ENCODE results near the gene MXRA8.
A peak's percentile ranks its signal among the peaks of the same experiment; 100 is the strongest.
"Not testable (repeated sequence)": the region's sequence is repeated elsewhere in the genome, so short reads cannot be mapped to it uniquely, and the experiment has no call there.

Gene MXRA8

DNA sequence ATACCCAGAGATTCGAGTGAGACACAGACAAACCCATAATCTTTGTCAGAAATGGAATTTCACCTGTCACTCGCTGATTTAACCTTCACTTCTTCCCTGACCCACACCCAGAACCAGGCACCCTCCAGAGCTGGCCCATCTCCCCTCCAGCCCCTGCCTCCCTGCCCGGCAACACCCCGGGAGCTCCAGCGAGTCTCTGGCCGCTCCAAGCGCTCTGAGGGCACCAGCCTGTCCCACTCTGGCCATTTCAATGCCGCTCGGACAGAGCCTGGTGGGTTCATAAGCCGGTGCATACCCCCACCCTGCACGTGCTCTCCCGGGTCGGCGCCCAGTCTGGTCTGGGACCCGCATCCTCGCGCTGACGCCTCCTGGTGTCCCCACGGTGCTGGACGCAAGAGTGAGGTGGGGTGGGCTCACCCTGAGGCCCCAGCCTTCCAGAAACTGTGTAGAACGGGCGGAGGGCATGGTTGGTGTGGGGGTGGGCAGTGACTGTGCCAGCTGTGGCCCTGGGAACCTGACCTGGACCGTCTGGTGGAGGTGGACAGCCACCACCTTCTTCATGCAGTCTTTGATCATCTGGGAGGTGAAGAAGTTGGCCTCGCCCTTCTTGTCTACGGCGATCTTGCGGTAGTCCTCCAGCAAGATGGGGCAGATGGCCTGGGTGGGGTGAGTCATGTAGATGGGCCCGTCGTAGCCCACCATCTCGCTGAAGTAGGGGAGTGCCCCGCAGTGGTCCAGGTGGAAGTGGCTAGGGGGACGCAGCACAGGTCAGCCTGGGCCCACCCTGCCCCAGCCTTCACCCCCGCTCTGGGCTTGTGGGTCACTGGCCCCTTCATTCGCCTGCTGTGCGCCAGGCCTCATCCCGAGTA, 39.3 kb downstream of the MXRA8 start:
- no peak for DNase-seq

GRCh38 chr1:1318131-1318652, 40.2 kb downstream of the MXRA8 start:
- DNase-seq: peak; percentile 82

DNA sequence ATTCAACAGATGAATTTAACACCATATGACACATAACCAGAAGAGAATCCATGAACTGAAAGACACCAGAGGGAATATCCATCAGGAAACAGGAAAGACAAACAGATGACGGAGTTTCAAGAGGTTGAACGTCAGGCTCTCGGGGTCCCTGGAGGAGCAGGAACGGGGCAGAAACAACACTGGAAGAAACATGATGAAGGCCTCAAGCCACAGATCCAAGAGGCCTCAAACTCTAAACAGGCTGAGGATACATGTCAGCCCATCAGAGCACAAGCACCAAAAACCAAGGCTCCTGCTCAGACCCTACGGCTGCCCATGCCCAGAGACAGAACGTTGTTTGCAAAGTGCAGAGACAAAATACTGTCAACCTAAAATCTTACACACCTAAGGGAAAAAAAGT, 40.9 kb downstream of the MXRA8 start:
- no peak for DNase-seq

DNA sequence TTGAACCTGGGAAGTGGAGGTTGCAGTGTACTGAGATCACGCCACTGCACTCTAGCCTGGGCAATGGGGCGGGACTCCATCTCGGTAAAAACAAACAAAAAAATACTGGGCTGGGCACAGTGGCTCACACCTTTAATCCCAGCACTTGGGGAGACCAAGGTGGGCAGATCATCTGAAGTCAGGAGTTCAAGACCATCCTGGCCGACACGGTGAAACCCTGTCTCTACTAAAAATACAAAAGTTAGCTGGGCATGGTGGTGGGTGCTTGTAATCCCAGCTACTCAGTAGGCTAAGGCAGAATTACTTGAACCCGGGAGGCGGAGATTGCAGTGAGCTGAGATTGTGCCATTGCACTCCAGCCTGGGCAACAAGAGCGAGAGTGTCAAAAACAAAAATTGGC, 42.2 kb downstream of the MXRA8 start:
- DNase-seq: not testable (repeated sequence)

DNA sequence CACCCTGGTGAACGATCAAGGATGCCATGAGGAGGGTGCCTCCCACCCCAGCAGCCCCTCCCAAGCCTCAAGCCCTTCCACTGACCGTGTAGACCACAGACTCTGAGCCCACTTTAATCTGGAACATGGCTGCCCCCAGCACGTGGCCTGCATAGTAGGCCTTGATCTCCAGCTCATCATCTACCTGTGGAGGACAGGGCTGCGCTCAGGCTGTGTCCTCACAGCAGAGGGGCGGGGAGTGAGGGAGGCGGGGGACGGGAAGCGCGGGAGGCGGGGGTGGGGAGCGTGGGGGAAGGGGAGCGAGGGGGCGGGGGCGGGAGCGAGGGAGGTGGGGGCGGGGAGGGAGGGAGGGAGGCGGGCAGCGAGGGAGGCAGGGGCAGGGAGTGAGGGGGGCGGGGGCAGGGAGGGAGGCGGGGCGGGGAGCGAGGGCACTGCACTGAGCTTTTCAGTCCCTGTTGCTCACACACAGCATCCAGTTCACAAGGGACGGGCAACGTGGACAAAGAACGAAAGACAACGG, 42.9 kb downstream of the MXRA8 start:
- DNase-seq: no peak

DNA sequence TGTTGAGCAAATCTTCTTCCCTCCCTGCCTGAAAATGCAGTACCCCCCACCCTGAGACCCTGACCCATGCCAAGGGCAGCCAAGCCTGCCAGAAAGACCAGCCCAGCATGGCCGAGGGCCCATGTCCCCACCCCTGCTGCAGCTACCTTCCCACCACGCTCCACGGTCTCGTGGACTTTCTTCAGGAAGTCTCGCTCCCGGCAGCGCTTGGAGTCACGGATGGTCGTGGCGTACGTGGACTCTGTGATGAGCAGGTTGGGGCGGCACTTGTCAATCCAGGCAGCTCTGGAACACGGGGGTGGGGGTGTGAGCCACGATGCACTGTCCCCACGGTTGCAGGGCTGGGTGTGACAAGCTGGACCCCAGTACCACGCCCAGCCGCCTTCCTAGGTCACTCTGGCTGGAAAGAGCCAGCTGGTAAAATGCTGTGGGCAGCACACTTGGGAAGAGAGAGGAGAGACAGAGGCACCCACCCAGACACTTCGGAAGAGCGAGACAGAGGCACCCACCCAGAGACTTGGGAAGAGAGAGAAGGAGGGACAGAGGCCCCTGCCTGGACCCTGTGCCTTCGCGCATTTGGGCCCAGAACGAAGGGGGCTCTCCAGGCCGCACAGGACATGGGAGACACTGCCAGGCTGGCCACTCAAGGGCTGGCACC, 43.5 kb downstream of the MXRA8 start:
- no peak for DNase-seq

DNA sequence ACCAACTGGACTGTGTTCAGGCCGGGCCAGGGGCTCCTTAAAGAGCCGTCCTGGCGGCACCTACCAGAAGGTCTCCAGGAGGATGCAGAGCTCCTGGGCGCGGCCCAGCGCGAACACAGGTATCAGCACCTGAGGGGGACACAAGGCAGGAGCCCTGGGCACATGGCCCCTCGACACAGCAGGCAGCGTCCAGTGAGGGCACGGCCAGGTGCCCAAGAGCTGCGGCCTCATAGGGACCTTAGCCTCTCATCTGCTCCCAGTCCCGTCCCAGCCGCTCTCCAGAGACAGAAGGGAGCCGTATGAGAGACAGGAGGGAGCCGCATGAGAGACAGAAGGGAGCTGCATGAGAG, 44.1 kb downstream of the MXRA8 start:
- no peak for DNase-seq

- DNase-seq: no peak
Measured at GRCh38 chr1:1313500-1314236, 44.7 kb downstream of the MXRA8 start.

DNA sequence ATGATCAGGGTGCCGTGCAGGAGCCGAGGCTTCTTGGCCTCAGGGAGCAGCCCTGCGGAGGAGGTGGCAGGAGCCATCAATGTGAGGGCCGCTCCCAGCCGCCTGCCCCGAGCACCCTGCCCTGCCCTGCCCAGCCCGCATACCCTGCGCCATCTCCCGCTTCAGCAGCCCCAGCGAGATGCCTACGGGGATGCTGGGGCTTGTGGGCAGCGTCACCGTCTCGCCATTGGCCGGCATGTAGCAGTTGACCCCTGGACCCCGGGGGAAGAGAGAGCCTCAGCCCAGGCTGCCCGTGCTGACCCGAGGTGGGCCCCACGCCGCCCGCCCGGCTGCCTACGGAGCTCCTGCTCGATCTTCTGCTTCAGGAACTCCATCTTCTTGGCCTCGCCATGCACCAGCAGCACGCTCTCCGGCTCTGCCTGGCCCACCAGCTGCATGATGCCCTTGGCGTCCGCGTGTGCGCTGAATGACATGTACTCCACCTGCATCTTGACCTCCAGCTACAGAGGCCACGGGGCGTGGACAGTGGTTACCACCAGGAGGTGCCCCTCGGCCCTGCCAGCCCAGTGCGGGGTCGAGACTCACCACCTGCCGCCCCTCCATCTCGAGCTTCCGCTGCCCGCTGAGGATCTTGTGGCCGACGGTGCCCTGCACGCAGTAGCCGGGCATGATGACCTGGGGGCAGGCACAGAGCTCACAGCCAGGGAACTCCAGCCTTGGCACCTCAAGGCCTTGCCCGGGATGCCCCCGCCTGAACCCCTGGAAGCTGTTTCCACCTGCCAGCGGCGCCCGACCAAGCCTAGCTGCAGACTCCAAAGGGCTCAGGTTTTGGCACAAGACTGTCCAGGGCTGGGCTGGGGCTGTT, 45.7 kb downstream of the MXRA8 start:
- no peak for DNase-seq

DNA sequence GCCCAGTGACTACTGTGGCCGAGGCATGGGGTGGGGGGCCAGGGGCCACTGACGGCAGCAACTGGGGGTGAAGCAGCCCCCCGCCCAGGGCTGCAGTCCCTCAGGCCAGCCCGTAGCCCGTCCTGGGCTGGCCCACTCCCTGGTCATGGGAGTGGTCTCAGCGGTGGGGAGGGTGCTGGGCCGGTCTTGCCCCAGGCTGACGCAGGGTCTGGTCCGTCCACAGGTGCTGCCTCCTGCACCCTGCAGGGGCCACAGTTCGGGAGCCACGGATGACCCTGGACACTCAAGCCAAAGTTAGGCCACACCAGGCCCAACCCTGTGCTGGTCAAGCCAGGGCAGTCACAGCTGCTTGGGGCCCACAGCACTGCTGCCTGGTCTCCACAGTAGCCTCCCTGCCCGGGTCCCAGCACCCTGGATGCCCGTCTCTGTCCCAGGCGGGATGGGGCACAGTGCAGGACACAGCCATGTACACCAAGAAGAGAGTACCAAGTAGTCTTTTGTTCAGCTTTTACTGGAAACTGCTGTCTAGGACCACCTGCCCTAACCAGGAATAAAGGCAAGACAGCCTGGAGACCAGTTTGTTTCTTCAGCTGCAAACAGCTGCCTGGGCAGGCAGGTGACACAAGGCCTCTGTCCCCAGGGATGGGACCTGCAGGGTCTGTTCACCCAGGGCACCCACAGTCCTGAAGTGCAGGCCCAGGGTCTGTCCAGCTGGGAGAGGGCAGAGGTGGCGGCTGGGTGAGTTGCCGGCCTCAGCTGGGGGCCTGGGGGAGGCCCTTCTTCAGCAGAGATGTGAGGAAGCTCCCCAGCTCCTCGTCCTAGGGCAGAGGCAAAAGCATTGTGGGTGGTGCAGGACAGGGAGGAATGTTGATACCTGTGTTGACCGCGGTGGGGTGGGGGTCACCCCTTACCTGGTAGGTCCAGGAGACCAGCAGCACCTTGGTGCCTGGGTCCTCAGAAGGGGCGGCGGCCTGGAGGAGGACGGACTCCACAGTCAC, 46.9 kb downstream of the MXRA8 start:
- no peak for DNase-seq

- DNase-seq: no peak
Measured at GRCh38 chr1:1310476-1311053, 47.8 kb downstream of the MXRA8 start.

- no peak for DNase-seq
Measured at GRCh38 chr1:1310109-1310385, 48.3 kb downstream of the MXRA8 start.

DNA sequence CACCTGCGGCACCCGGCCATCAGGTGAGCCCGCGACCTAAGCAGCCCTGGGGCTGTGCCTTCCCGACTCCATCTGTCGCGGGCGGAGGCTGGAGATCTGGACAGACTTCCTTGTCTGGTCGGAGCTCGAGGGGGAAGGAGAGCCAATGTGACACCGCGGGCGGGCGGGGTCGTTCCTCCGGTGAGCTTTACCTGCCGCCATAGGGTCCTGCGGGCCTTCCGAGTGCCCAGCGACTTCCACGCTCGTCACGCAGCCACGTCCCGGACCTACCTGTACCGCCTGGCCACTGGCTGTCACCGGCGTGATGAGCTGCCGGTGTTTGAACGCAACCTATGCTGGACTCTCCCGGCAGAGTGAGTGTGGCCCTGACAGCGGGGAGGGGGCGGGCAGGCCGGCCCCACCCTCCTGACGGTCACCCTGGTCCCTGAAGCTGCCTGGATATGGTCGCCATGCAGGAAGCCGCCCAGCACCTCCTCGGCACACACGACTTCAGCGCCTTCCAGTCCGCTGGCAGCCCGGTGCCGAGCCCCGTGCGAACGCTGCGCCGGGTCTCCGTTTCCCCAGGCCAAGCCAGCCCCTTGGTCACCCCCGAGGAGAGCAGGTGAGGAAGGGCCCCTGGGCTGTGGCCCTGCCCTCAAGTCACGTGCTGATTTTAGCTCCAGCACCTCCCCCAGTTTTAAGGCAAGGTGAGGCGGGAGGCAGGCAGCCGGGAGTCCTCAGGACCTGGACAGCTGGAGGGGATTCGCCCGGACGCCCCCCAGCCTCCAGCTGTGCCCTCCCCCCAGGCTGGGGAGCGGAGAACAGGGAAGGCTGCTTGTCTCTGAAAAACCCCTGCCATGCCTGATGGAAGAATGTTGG, 48.9 kb downstream of the MXRA8 start:
- no peak for DNase-seq

DNA sequence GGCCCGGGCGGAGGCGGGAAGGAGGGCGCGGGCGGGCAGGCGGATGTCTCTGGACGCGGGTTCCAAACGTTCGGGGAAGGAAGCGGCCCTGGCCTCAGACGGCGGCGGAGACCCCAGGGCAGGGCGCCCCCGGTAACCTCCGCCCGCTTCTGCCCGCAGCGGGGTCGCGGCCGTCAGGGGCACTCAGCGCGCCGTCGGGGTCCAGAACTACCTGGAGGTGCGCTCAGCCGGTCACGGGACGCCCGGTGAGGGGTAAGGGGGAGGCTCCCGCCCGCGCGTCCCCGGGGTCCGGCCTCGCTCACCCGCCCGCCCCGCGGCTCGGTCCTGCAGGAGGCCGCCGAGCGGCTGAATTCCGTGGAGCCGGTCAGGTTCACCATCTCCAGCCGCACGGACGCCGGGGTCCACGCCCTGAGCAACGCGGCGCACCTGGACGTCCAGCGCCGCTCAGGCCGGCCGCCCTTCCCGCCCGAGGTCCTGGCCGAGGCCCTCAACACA, 49.6 kb downstream of the MXRA8 start:
- DNase-seq: no peak

- peak; percentile 91 for DNase-seq
Measured at GRCh38 chr1:1307923-1308755, 50.2 kb downstream of the MXRA8 start, which contains the start of the genes ACAP3 and PUSL1. ACAP3 (minus strand) TSS chr1:1307930; CDS start chr1:1307815, 115 bp downstream. PUSL1 (plus strand) TSS chr1:1308597; CDS start chr1:1308644, 47 bp downstream.

DNA sequence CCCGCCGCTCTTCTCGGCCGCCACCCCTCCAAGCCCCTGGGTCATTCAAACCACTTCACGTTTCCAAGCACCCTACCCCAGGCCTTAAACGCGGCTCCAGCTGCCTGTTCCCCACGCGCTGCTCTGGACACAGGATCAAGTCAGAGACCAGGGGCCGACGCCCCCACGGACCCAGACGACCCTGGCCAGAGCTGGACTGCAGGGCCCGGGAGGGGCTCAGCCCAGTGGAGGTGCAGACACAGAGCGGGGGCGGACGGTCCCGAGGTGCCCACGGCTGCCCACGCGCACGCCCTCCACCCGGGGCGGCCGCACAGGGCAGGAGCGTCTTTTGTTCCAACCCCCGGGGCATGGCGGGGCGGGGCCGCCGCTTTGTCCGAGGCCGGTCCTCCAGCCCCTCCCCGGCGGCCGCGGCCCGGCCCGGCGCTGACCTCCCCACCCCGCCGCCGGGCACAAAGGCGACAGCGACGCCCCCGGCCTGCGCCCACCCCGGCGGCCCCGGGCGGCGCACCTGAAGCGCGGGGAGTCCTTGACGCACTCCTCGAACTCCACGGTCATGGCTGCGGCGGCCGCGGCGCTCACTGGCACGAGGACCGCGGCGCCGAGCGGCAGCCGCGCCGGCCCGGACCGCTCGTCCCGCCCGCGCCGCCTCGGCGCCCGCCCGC, 51.0 kb downstream of the MXRA8 start:
- DNase-seq: peak; percentile 46

DNA sequence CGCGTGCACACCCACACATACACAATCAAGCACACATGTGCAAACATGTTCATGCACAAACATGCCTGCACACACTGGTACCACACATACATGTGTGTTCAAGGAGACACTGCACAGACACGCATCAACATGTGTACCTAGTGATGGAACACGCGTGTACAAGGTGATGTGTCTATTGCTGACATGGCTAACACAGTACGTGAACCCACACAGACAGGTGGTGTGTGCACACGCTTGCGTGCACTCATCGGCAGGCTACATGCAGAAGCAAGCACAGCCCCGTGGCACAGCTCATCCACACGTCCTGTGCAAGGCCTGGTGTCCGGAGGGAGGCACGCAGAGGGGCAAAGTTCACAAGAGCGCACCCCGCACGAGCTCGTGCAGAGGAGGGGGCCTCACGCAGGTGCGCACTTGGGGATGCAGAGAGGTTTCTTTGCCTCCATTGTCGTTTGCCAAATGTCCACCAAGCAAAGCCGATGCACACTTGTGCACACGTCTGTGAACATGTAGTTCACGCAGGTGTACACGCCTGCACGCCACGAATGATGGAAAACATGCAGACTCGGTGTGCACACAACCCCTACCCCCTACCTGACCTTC, 51.6 kb downstream of the MXRA8 start:
- DNase-seq: no peak
